GM12878 (cell line): ENCODE data around the gene PRTN3. TPM values are rescaled to one million over a fixed set of nuclear protein-coding genes. Genes with fewer than 3 reads are reported as not detected.

Experiments used
- ATAC-seq: fragments of 200-7000 bp; cut with Tn5 transposase; 3 replicates; pipeline ENCODE4 v1.9.1; 2020; ENCODE audit warnings: mild to moderate bottlenecking, moderate library complexity
- BruUV-seq: library from RNA; stranded (reverse); fragments of 400-500 nt; replicated peaks from 2 replicates; lab custom pipeline; 2021; lab: Mats Ljungman, UMichigan
- CTCF ChIA-PET: fragments of 300-600 bp; sonication (Branson Sonifier 250); formaldehyde crosslinking; extraction: SDS; loops from one replicate; lab custom pipeline; 2021; ENCODE audit warnings: inconsistent platforms; lab: Yijun Ruan, JAX
- POLR2A ChIA-PET: fragments of 350-600 bp; formaldehyde crosslinking; extraction: SDS; loops from one replicate; lab custom pipeline; 2021; ENCODE audit warnings: inconsistent platforms; lab: Charles Lee
- RAD21 ChIA-PET: fragments of 300-600 bp; sonication (Branson Sonifier 250); formaldehyde crosslinking; loops from one replicate; lab custom pipeline; 2023; ENCODE audit warnings: antibody characterized with exemption; ENCODE audit not compliant: unreplicated experiment; lab: Charles Lee
- SMC1A ChIA-PET: fragments of 300-600 bp; sonication (Branson Sonifier 250); formaldehyde crosslinking; loops from one replicate; lab custom pipeline; 2023; ENCODE audit not compliant: unreplicated experiment, uncharacterized antibody; lab: Charles Lee
- DNase-seq: peaks from one replicate; pipeline ENCODE4 v3.0.0-alpha.2; 2011; ENCODE audit warnings: low read depth, low spot score
- FAIRE-seq: peaks from 3 replicates; lab custom pipeline; 2011; peaks lifted over from hg19 to GRCh38; lab: Jason Lieb, UNC
- H2AFZ ChIP-seq: 2 replicates; pipeline ENCODE4 v1.6.0; 2011; ENCODE audit warnings: low read depth, low read length, control low read depth; ENCODE audit not compliant: control insufficient read depth
- H3K27ac ChIP-seq: 2 replicates; pipeline ENCODE4 v1.5.1; 2011; ENCODE audit warnings: control low read depth; ENCODE audit not compliant: control insufficient read depth, insufficient read depth
- H3K27me3 ChIP-seq, 2 experiments: replicated peaks in 1 of 2; 2 replicates each; pipeline versions ENCODE4 v1.6.0 to v1.6.1; 2011; ENCODE audit warnings: low read length in 1 of 2; ENCODE audit not compliant: control insufficient read depth in 2 of 2, insufficient read depth in 2 of 2
- H3K36me3 ChIP-seq, 2 experiments: 2 replicates each; pipeline ENCODE4 v1.5.1; 2011; ENCODE audit warnings: low read length in 1 of 2; ENCODE audit not compliant: control insufficient read depth in 2 of 2, insufficient read depth in 2 of 2
- H3K4me1 ChIP-seq: 2 replicates; pipeline ENCODE4 v1.6.1; 2011; ENCODE audit warnings: mild to moderate bottlenecking, low read length, moderate library complexity, mixed read lengths; ENCODE audit not compliant: control insufficient read depth, insufficient read depth
- H3K4me2 ChIP-seq: 2 replicates; pipeline ENCODE4 v1.6.0; 2011; ENCODE audit warnings: control low read depth; ENCODE audit not compliant: control insufficient read depth, insufficient read depth
- H3K4me3 ChIP-seq: fragments of 200-600 bp; sonication (generic); 2 replicates; pipeline ENCODE4 v1.5.1; 2016
- H3K79me2 ChIP-seq: 2 replicates; pipeline ENCODE4 v1.6.0; 2011; ENCODE audit warnings: low read length; ENCODE audit not compliant: control insufficient read depth, insufficient read depth
- H3K9ac ChIP-seq: 2 replicates; pipeline ENCODE4 v1.8.0; 2011; ENCODE audit warnings: low read length, control low read depth, mixed read lengths; ENCODE audit not compliant: control insufficient read depth, insufficient read depth
- H3K9me3 ChIP-seq: replicated peaks from 3 replicates; pipeline ENCODE4 v1.5.1; 2011; ENCODE audit warnings: mild to moderate bottlenecking, low read length; ENCODE audit not compliant: control insufficient read depth, insufficient read depth
- H4K20me1 ChIP-seq: 2 replicates; pipeline ENCODE4 v1.6.0; 2011; ENCODE audit not compliant: control insufficient read depth, insufficient read depth
- CHD2 ChIP-seq: IDR thresholded peaks from 2 replicates; pipeline ENCODE4 v1.6.1; 2011; ENCODE audit warnings: low read depth, low read length, improper control_type of control experiment, borderline replicate concordance
- IKZF1 ChIP-seq: fragments of 450-650 bp; conservative IDR thresholded peaks from 2 replicates; pipeline ENCODE4 v1.6.1; 2017; ENCODE audit warnings: antibody characterized with exemption, mild to moderate bottlenecking
- MTA2 ChIP-seq: fragments of 450-650 bp; IDR thresholded peaks from 2 replicates; pipeline ENCODE4 v1.6.1; 2016; ENCODE audit warnings: low read depth, mild to moderate bottlenecking, moderate library complexity
- NFIC ChIP-seq: IDR thresholded peaks from 2 replicates; pipeline ENCODE4 v1.6.1; 2012; ENCODE audit warnings: low read depth, mild to moderate bottlenecking, inconsistent platforms, low read length, moderate library complexity
- RCOR1 ChIP-seq: conservative IDR thresholded peaks from 2 replicates; pipeline ENCODE4 v1.6.1; 2012; ENCODE audit warnings: low read depth, low read length, improper control_type of control experiment
- SIN3A ChIP-seq: IDR thresholded peaks from 2 replicates; pipeline ENCODE4 v1.6.1; 2012; ENCODE audit warnings: low read depth, low read length, improper control_type of control experiment
- TARDBP ChIP-seq: IDR thresholded peaks from 2 replicates; pipeline ENCODE4 v1.6.1; 2016; ENCODE audit warnings: borderline replicate concordance
- ZBED1 ChIP-seq: IDR thresholded peaks from 2 replicates; pipeline ENCODE4 v1.6.1; 2016; ENCODE audit warnings: borderline replicate concordance
- ZNF207 ChIP-seq: fragments of 450-650 bp; IDR thresholded peaks from 2 replicates; pipeline ENCODE4 v1.6.1; 2014; ENCODE audit warnings: antibody characterized with exemption, mild to moderate bottlenecking, borderline replicate concordance
- WGBS: methylation state at CpG from one replicate; pipeline ENCODE4 v1.1.6; 2016; ENCODE audit warnings: low lambda C conversion rate; ENCODE audit not compliant: insufficient replicate concordance, insufficient coverage; ENCODE audit errors: missing lambda C conversion rate; 5-methylcytosine and 5-hydroxymethylcytosine counted together
- in situ Hi-C: fragments of 300-500 bp; cut with MboI; formaldehyde crosslinking; loops from 9 replicates; pipeline ENCODE4 v1.14.3; 2018; ENCODE audit warnings: mixed read lengths
- intact Hi-C: fragments of 100-400 bp; cut with micrococcal nuclease; formaldehyde crosslinking; loops from one replicate; pipeline ENCODE4 v1.14.2; 2022; ENCODE audit not compliant: unreplicated experiment
- polyA plus RNA-seq, 11 experiments: library from polyadenylated mRNA; depleted of rRNA in 4 of 11; unstranded in 6 of 11; stranded (reverse) in 5 of 11; fragments of >200 nt; fragmentation: Nextera tagmentation in 4 of 11; fragmentation: Illumina TruSeq in 1 of 11; extraction: Ambion mirVana in 4 of 11; extraction: Trizol in 1 of 11; gene quantifications; 1 replicate in 1 of 11; 2 replicates in 10 of 11; pipeline versions ENCODE4 v1.2.1 to v1.2.3, GENCODE V29; 2011 to 2016; ENCODE audit warnings: inconsistent platforms in 2 of 11, missing spikeins in 2 of 11, low read depth in 1 of 11
- total RNA-seq, 4 experiments: library from RNA; depleted of rRNA in 3 of 4; stranded (reverse); fragments of >200 nt in 3 of 4; fragmentation: Illumina TruSeq in 1 of 4; extraction: Trizol in 1 of 4; gene quantifications; 2 replicates each; pipeline versions ENCODE4 v1.2.1 to v1.2.3, GENCODE V29; 2013 to 2021
- TF ChIP-seq, protein P1 (sequence below): fragments of 450-650 bp; IDR thresholded peaks from 2 replicates; pipeline ENCODE4 v1.6.1; 2017; ENCODE audit warnings: mild to moderate bottlenecking
- TF ChIP-seq, protein P2 (sequence below): IDR thresholded peaks from 2 replicates; pipeline ENCODE4 v1.6.1; 2012; ENCODE audit warnings: low read depth, low read length, improper control_type of control experiment
- TF ChIP-seq, protein P3 (sequence below): fragments of 450-650 bp; IDR thresholded peaks from 2 replicates; pipeline ENCODE4 v1.6.1; 2017; ENCODE audit warnings: antibody characterized with exemption, mild to moderate bottlenecking, moderate library complexity

Gene PRTN3
- total and polyA plus RNA-seq, 10 of the 15 experiments (the other 5 are each of a cell fraction or from before 2014, with no cell fraction given): 0.08 TPM; not detected in 9

DNA sequence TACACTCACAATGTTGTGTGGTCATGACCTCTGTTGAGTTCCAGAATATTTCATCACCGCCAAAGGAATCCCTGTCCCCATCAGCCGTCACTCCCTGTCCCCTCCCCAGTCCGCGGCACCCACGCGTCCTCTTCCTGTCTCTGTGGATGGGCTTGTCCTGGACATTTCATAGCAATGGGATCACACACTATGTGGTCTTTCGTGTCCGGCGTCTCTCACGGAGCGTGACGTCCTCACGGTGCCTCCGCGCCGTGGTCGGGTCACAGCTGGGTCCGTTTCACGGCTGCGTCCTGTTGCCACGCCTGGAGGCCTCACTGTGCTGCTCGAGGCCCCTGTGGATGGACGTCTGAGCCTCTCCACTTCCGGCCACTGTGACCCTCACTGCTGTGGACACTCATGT lies 6.6 kb upstream of the PRTN3 start (continued):
- TF ChIP-seq, protein P1, sequence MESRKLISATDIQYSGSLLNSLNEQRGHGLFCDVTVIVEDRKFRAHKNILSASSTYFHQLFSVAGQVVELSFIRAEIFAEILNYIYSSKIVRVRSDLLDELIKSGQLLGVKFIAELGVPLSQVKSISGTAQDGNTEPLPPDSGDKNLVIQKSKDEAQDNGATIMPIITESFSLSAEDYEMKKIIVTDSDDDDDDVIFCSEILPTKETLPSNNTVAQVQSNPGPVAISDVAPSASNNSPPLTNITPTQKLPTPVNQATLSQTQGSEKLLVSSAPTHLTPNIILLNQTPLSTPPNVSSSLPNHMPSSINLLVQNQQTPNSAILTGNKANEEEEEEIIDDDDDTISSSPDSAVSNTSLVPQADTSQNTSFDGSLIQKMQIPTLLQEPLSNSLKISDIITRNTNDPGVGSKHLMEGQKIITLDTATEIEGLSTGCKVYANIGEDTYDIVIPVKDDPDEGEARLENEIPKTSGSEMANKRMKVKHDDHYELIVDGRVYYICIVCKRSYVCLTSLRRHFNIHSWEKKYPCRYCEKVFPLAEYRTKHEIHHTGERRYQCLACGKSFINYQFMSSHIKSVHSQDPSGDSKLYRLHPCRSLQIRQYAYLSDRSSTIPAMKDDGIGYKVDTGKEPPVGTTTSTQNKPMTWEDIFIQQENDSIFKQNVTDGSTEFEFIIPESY: no peak
- TF ChIP-seq CHD2 (no peak), IKZF1 (no peak)

DNA sequence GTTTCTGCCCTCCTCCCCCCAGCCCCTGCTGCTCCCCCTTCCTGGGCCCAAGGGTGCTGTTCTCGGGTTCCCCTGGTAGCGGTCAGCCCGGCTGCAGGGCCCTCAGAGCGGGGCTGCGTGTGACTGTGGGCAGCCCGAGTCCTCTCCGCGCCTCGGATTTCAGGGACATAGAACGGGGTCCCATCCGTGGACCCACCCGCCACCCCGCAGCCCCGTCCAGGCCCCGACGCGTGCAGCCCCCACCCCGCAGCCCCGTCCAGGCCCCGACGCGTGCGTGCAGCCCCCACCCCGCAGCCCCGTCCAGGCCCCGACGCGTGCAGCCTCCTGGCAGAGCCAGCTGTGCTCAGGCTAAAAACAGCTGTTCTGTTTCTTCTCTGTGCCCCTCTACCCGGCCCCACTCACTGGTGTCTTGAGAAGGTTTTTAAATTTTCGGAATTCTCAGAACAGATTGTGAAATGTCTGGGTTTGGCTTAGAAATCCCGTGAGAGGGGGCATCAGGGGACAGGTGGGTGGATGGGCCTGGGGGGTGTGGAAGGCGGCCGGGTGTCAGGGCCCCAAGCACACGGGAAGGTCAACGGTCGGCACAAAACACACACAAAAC lies 5.5 kb upstream of the PRTN3 start:
- ATAC-seq: no peak
- Histone ChIP-seq H3K9me3 (no peaks in the 10 kb centered on the region), H3K4me3 (no peak overlapping the region), H3K9ac (no peak overlapping the region), H2AFZ (no peak overlapping the region), H3K27ac (no peak overlapping the region), H3K79me2 (no peaks in the 10 kb centered on the region), H3K4me2 (no peak overlapping the region), H3K27me3 (no peaks in the 10 kb centered on the region), H3K36me3 (no peaks in the 10 kb centered on the region), H4K20me1 (no peaks in the 10 kb centered on the region), H3K4me1 (no peaks in the 10 kb centered on the region)
- in situ Hi-C loops: no loop called here
- 61% methylated on average over 25 of the region's 36 CpGs for WGBS
- BruUV-seq: no TSS peak
- intact Hi-C loops: no loop called here
- no peak for FAIRE-seq
- DNase-seq: no peak
- RAD21 ChIA-PET: no interaction called here
- CTCF ChIA-PET: no interaction called here
- SMC1A ChIA-PET: no interaction called here
- POLR2A ChIA-PET: no interaction called here
- TF ChIP-seq TARDBP (no peak), ZBED1 (no peak), NFIC (no peak), MTA2 (no peak), SIN3A (no peak), ZNF207 (no peak), RCOR1 (no peak)
- TF ChIP-seq, protein P2, sequence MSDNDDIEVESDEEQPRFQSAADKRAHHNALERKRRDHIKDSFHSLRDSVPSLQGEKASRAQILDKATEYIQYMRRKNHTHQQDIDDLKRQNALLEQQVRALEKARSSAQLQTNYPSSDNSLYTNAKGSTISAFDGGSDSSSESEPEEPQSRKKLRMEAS: no peak
- TF ChIP-seq, protein P1: no peak
- TF ChIP-seq, protein P3, sequence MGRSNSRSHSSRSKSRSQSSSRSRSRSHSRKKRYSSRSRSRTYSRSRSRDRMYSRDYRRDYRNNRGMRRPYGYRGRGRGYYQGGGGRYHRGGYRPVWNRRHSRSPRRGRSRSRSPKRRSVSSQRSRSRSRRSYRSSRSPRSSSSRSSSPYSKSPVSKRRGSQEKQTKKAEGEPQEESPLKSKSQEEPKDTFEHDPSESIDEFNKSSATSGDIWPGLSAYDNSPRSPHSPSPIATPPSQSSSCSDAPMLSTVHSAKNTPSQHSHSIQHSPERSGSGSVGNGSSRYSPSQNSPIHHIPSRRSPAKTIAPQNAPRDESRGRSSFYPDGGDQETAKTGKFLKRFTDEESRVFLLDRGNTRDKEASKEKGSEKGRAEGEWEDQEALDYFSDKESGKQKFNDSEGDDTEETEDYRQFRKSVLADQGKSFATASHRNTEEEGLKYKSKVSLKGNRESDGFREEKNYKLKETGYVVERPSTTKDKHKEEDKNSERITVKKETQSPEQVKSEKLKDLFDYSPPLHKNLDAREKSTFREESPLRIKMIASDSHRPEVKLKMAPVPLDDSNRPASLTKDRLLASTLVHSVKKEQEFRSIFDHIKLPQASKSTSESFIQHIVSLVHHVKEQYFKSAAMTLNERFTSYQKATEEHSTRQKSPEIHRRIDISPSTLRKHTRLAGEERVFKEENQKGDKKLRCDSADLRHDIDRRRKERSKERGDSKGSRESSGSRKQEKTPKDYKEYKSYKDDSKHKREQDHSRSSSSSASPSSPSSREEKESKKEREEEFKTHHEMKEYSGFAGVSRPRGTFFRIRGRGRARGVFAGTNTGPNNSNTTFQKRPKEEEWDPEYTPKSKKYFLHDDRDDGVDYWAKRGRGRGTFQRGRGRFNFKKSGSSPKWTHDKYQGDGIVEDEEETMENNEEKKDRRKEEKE: no peak
